SW 1271 (cell line): Measurements from ENCODE around the gene ENC1.
A peak's percentile ranks its signal among the peaks of the same experiment; 100 is the strongest.
"Not testable (repeated sequence)": the region's sequence is repeated elsewhere in the genome, so short reads cannot be mapped to it uniquely, and the experiment has no call there.

ENCODE experiments used
- DNase-seq, 2 experiments: peaks; one replicate each; lab custom pipeline; 2025; lab: John Stamatoyannopoulos, UW

The ENC1 gene, protein sequence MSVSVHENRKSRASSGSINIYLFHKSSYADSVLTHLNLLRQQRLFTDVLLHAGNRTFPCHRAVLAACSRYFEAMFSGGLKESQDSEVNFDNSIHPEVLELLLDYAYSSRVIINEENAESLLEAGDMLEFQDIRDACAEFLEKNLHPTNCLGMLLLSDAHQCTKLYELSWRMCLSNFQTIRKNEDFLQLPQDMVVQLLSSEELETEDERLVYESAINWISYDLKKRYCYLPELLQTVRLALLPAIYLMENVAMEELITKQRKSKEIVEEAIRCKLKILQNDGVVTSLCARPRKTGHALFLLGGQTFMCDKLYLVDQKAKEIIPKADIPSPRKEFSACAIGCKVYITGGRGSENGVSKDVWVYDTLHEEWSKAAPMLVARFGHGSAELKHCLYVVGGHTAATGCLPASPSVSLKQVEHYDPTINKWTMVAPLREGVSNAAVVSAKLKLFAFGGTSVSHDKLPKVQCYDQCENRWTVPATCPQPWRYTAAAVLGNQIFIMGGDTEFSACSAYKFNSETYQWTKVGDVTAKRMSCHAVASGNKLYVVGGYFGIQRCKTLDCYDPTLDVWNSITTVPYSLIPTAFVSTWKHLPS

DNA sequence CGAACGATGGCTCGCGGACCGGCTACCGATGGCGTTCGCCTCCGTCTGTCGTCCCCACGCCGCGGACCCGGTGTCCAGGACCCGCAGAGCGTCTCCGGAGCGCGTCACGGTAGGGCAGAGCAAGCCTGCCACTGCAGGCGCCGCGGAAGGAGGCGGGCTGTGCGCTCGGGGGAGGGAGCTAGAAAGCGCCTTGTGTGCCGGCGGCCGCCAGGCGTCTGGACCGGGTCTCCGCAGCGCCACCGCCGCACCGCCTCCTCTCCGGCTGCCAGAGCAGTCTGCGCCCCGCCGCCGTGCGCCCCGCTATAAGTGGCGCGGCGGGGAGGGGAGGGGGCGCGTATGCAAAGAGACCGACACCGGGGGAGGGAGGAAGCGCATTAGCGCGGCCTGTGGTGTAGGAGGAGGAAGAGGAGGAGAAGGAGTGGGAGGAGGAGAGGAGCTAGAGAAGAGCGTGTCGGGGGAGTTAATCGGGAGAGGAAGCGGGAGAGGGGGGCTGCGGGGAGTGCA lies at the start of gene ENC1:
Gene ENC1 (minus strand): TSS at position 279 of the 504 bp plus-strand sequence. CDS start 4,243 bp downstream, outside the sequence.
- DNase-seq: peak; percentile 91 to 94

DNA sequence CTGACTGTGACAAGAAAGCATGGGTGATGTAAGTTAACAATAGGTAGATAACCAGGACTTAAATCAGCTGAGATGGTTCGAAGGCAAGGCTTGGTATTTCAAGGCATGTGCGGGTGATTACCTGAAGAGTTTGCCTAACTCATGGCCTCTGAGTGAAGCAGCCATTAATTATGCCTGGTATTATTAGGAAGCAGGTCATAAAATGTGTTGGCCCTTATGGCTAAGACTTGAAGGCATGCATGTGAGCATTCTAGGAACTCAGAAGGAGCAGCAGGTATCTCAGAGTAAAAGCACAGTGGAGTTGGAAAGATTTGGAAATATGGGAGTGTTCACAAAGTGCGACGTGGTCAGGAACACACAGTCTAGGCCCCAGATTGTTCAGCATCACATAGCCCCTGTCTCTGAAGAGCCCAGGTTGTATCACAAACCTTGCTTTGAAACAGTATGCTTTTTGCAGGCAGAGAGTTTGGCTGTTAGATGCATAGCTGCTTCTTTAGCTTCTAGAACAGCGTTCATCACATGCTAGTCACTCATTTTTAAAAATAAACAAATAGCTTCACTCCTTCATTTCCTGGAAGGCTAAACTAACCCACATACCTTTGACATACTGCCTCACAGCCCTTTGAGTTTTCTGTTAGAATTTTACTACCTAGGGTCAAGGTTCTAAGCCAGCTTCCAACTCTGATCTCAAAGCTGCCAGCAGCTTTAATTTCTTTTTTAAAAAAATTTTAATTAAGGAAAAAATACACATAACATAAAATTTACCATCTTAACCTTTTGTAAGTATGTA lies 46.6 kb upstream of the ENC1 start:
- DNase-seq: no peak

DNA sequence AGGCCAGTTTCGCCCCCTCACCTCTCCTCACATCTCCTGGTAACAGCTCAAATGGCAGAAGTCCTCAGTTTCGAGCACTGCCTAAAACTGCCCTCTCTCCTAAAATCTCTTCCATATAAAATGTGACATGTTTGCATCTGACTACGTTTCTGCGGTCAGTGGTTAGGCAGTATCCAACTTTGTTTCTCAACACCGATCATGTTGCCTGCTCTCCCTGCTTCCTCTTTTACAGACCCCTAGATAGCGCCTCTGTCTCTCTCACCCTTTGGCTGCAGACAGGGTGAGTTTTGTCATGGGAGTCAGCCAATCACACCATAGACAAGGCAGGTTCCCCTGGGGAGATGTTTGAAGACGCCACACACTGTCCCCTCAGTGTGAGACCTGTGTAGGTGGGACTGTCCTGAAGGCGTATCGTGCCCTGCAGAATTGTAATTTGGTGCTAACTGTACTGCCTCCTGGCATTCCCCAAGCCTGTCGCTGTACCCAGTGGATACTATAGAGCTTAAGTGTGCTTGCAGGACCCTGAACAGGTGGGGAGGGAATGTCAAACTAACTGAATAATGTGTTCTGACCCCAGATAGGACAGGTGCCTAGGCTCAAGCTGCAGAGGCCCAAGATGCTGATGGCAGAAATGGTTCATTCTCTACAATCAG lies 45.6 kb upstream of the ENC1 start:
- no peak for DNase-seq

DNA sequence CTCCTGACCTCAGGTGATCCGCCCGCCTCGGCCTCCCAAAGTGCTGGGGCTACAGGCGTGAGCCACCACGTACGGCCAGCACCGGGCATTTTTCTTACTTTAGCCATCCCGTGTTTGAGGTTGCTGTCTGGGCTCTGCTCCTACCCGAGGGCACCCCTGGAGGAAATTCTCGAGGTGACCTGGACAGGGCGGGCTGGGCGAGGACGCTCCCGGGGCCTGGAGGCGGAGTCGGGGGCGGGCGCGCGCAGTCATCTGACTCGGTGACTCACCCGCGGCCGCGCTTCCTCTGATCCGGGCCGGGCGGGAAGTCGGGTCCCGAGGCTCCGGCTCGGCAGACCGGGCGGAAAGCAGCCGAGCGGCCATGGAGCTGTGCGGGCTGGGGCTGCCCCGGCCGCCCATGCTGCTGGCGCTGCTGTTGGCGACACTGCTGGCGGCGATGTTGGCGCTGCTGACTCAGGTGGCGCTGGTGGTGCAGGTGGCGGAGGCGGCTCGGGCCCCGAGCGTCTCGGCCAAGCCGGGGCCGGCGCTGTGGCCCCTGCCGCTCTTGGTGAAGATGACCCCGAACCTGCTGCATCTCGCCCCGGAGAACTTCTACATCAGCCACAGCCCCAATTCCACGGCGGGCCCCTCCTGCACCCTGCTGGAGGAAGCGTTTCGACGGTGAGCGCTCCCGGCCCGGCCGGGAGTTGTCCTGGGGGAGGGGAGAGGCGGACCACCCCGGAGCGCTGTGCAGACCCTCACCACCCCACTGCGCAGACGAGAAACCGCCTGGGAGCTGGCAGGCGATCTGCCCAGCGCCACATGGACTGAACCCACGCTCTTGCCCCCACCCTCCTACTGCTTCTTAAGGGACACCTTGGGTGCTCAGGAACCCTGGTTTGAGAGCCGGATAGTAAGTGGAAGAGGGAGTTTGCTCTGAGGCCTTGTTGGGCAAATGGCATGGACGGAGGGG lies 44.6 kb upstream of the ENC1 start, which contains the start of gene HEXB:
Gene HEXB (plus strand): TSS at position 334 of the 952 bp plus-strand sequence. CDS start 28 bp downstream, at position 362.
- DNase-seq: peak; percentile 85 to 86

DNA sequence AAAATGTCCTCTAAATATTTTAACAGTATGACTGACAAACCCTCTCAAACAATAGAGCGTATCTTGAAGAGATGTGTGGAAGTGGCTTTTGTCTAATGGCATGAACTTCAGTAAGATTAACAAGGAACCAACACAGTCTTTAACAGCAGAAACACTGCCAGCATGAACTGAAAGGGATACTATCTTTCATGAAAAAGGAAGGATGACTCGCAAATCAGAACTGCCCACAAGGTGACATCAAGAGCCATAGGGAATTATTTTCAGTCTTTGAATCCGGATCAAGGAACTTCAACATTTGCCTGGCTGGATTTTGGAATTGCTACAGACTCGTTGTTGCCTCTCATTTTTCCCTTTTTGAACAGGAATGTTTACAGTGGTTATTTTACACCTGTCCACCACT lies 39.4 kb upstream of the ENC1 start:
- peak in 1 of 2 experiments; percentile 32 for DNase-seq

DNA sequence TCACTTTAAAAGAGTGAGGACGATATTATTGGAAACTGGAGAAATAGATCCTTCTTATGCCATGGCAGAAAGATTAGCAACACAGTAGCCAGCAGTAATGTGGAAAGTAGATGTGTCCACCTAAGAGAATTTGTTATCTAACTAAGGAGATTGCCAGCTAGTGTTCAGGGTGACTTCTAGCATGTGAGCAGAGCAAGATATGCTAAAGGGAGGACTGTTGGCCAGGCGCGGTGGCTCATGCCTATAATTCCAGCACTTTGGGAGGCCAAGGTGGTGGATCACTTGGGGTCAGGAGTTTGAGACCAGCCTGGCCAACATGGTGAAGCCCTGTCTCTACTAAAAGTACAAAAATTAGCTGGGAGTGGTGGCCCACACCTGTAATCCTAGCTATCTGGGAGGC lies 38.8 kb upstream of the ENC1 start:
- not testable (repeated sequence) for DNase-seq

DNA sequence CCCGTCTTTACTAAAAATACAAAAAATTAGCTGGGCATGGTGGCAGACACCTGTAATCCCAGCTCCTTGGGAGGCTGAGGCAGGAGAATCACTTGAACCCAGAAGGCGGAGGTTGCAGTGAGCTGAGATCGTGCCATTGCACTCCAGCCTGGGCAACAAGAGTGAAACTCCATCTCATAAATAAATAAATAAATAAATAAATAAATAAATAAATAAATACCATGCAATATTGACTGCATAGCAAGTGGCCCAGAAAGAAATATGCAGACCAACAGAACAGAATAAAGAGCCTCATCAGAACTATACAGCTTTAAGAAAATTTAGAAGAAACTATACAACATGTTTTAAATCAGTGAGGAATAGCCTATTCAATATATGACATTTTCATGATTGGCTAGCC lies 37.6 kb upstream of the ENC1 start:
- not testable (repeated sequence) for DNase-seq

DNA sequence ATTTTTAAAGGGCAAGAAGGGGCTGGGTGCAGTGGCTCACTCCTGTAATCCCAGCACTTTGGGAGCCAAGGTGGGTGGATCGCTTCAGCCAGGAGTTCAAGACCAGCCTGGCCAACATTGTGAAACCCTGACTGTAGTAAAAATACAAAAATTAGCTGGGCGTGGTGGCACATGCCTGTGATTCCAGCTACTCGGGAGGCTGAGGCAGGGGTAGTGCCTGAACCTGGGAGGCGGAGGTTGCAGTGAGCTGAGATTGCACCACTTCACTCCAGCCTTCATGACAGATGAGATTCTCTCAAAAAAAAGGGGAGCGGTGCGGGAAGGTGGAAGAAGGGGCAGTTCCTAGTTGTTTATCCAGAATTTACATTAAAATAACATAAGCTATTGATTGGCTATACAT lies 35.9 kb upstream of the ENC1 start:
- not testable (repeated sequence) for DNase-seq

DNA sequence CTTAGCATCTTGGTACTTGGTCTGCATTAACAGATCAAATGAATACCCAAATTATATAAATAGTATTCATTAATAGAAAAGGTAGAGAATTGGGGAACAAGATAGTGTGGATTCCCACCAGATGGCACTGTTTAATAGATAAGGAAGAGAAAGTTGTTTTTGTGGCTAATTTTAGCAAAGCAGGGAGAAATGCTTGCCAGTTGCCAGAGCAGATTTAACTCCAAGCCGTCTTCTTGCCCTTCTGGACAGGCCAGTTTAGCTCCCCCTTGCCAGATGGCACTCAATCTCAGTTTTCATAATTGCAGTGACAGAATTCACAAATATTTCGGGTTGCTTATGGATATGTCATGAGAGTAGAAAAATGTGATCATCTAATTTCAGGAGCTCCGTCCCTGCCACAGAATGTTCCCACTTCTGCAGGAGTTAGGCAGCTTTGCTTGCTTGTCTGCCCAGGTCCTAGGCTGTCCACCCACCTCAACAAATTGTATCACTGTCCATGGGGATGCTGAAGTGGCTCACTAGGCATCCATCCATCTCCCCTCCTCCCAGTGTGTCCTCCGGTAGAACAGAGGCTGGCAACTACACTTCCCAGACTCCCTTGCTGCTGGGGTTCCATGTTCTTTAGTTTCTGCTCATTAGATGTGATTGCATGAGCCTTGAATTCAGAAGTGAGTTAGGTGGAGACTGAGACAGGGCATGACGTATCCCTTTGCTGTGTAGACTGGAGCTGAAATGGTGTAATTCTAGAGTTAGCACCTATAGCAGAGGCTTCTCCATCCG lies 32.7 kb upstream of the ENC1 start:
- DNase-seq: peak in 1 of 2 experiments; percentile 71

DNA sequence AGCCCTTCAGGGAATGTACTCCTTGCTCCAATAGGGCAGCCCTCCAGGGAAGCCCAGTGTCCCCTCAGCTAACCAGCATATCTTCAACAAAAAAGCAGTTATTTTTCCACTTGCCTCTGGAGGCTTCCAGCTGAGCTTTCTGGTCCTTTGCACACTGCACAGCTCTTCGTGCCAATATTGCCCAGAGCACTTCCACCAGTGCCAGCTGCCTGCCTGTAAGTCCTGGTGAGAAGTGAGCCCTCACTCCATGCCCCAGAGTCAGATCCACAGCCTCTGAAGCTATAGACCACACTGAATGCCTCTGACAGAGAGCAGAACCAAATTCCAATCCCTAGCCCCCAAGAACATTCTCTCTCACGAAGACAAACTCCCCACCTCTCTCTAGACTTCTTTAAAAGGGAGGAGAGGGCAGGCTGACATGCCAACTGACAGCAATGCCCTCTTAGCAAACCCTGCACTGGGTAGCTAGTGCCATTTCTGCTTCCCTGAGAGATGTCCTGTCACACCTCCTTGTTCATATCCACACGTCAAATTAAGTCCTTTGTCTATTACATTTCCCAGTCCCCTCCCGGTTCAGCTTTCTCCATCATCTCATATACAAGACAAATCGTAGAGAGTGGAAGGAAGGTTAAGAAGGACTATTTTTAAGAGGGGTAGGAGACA lies 31.8 kb upstream of the ENC1 start:
- no peak for DNase-seq

DNA sequence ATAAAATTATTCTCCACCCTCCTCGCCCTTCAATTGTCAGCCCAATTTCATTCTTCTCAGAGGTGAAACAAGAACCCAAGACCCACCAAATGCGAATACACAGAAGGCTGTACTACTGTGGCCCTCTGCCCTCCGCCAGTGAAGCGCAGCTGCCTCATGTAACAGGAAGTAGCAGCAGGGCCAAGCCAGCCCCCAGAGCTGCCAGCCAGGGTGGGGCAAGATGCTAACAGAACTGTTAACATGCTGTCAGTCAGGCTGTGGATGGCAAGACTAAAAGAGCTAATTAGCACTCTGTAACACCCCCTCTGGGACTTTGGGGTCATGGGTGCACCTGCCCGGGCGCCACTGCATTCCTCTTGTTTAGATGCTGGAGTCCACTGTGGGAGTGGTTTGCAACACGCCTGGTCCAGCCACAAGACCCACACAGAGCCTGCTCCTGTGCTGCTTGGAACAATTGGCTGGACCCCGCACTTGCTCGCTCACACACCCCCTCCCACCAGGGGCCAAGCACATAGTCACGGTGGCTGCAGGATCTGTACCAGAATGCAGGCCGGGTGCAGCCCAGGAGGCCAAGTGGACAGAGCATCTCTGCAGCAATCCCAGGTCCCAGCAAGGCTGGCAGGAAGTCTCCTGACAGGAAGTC lies 30.0 kb upstream of the ENC1 start:
- no peak for DNase-seq

DNA sequence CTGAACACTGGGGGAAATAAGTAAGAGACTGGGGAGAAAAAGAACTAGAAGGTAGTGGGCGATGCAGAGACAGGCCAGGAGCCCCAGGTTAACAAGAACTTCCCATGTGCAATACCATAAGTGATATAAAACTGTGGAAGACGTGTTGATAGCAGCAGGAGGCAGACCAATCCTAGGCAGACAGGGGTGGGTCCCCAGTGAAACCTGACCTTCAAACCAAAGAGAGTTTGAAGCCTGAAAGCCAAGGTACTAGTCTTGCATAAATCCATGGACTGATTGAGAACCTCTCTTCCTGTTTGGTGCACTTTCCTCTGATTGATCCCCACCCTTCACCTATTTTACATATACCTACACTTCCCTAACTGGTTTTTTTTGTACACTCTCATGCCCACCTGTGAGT lies 29.3 kb upstream of the ENC1 start:
- DNase-seq: no peak

DNA sequence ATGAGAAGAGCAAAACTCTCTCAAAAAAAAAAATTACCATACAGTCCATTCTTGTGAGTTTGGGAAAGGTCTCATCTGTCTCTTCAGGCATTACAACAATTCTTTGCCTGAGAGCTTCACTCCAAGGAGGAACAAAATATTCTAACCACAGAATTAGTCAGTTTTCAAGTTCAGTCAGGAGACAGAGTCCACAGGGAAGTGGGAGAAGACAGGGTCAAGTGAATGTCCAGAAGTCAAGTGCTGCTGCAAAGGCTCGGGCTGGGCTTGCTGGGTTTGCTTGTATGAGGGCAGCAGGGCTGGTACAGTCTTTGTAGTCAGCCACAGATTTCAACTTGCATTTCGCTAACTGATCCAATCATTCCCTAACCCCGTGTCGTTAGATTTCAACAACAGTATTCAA lies 26.9 kb upstream of the ENC1 start:
- DNase-seq: no peak

DNA sequence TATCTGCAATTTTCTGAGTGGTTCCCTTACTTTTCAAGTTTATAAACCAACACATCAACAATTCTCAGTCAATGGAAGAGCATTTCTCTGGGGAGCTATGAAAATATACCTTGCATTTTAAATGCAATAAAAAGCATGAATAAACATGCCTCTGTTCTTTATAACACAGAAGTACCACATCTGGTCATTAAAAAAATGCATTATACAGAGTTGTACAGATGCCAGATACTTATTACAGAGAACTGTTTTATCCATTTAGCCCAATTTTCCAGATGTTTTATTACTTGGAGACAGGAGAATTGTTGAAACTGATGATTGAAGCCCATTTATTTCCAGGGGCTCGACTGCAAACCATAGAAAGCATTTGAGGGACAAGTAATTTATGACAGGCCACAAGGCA lies 25.3 kb upstream of the ENC1 start:
- DNase-seq: no peak

DNA sequence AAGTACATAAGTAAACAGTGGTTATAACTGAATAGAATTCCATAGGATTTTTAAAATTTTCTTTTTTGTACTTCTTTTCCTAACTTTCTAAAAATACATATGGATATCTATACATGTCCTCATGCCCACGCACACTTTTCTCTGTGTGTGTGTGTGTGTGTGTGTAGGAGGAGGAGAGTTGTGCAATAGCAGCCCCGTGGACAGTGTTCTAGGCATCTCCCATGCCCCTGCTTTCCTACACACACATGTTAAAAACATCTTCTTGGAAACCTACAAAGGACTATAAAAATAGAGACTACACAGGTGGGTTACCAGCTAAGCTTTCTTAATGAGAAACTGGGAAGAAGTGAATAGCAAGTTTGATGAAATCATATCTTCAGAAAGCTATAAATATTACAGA lies 24.7 kb upstream of the ENC1 start:
- no peak for DNase-seq

DNA sequence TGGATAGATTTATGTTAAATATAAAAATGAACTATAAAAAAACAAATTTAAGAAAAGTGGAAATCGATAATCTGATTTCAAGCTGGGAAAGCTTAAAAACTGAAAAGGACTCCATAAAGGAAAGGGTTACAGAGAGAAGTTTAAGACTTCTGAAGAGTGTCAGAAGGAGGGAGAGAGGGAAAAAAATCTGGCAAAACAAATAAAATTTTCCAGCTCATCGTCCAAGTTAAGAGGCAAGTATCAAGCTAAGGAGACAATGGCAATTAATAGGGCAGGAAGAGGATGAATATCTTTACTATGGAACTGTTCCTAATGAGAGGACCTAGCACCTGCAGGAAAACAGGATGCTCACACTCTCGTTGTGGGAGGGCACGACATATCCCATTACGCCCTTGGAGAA lies 24.0 kb upstream of the ENC1 start:
- DNase-seq: no peak

DNA sequence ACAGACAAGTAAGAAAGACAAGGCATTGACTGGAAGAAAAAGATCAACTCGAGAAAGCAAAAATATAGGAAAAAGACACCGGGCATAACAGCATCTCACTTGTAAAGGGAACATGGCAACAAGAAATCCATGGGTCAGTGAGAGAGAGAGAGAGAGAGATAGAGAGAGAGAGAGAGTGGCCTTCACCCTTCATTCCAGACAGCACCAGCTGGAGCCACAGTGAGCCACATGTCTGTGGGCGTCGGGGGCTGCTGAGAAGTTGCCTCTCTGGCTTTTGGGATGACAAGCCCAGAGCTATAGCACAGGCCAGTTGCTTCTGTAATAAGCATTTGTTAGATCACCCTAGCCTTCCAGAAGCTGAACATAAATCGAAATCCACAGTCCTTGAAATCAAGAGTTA lies 20.3 kb upstream of the ENC1 start:
- DNase-seq: no peak

DNA sequence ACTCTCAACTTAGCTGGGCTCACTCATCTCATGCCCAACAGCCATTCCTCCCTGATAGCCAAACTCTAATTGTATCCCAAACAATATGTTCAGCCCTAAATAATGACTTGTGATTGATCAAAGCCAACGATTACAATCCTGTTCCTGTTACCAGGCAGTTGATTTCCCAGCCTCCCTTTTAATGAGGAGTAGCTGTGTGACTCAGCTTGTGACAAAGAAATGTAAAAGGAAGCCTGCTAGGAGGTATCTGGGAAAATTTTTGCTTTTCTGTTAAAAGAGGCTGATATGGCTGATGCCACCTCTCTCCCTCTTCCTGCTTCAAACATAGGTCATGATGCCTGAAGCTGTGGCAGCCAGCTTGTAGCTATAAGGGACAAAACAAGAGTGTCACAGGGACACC lies 19.6 kb upstream of the ENC1 start:
- no peak for DNase-seq

DNA sequence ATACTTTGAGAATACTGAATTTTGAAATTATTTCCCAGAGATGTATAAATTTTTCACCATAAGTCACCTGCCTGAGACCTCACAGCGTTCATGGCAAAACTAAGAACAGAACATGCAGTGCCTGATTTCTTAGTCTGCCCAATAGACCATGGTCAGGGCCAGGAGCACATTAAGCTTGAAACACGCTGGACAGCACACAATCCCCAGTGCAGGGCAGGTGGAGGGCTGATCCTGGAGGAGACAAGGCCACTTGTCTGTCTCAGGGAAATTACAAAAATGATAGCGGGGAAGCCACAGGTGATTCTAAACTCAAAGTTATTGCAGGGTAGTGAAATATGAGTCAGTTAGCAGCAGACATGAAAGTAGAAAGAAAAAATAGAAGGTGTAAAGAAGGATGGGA lies 18.6 kb upstream of the ENC1 start:
- DNase-seq: no peak
